ENCODE measurements around the gene RALGDS. TPM values are rescaled to one million over a fixed set of nuclear protein-coding genes. Genes with fewer than 3 reads are reported as not detected.

RALGDS gene
- total and polyA plus RNA-seq, 5 experiments from 2014 or later, result 14.1 to 99.9 (median 35.5) TPM

- no peak for DNase-seq
- Mint-ChIP-seq H3K27ac (peak overlapping the region in 1 of 10 donors; percentile 72), H3K27me3 (peaks cover 0 to 4% (median 2%) of the 10 kb centered on the region in 5 donors), H3K9me3 (no peaks in the 10 kb centered on the region), H3K4me1 (peaks cover 1 to 15% (median 7%) of the 10 kb centered on the region in 4 donors), H3K4me3 (peak overlapping the region in 8 of 10 donors; percentile 7 to 74 (median 45)), H3K36me3 (no peaks in the 10 kb centered on the region)
- POLR2A ChIA-PET, result no interaction called here
- ATAC-seq, result no peak
Measured at GRCh38 chr9:133161547-133161950, 40.5 kb upstream of the RALGDS start.

GRCh38 chr9:133160742-133161546, 39.9 kb upstream of the RALGDS start:
- DNase-seq, result peak in 3 of 10 donors; percentile 29 to 35 (median 33)
- ATAC-seq, result peak; percentile 76 to 81
- Mint-ChIP-seq H3K27ac (peak overlapping the region in 2 of 10 donors; percentile 14 to 31), H3K27me3 (peaks cover 0 to 4% (median 2%) of the 10 kb centered on the region in 5 donors), H3K9me3 (no peaks in the 10 kb centered on the region), H3K4me3 (peak overlapping the region in 4 of 10 donors; percentile 33 to 71 (median 48)), H3K36me3 (no peaks in the 10 kb centered on the region), H3K4me1 (peaks cover 1 to 15% (median 7%) of the 10 kb centered on the region in 4 donors)
- POLR2A ChIA-PET, result no interaction called here

- no peak overlapping the region for H3K4me3 Mint-ChIP-seq
- H3K36me3 Mint-ChIP-seq, result no peaks in the 10 kb centered on the region
- H3K27me3 Mint-ChIP-seq, result peaks cover 0 to 4% (median 2%) of the 10 kb centered on the region in 5 donors
- H3K9me3 Mint-ChIP-seq, result no peaks in the 10 kb centered on the region
- H3K4me1 Mint-ChIP-seq, result peaks cover 0 to 9% (median 3%) of the 10 kb centered on the region in 4 donors
- no peak for DNase-seq
- peak overlapping the region in 1 of 10 donors; percentile 27 for H3K27ac Mint-ChIP-seq
- ATAC-seq, result no peak
- POLR2A ChIA-PET, result no interaction called here
Measured at GRCh38 chr9:133158695-133159094, 37.7 kb upstream of the RALGDS start.

GRCh38 chr9:133155156-133155555, 34.1 kb upstream of the RALGDS start:
- POLR2A ChIA-PET, result interaction anchor here (1.5 kb wide), 1 partner anchor 47 kb away, joined by 4 read pairs; no protein-coding TSS in a partner anchor
- Mint-ChIP-seq H3K4me1 (peaks cover 0 to 3% (median under 1%) of the 10 kb centered on the region in 4 donors), H3K27ac (peak overlapping the region in 1 of 10 donors; percentile 73), H3K27me3 (no peaks in the 10 kb centered on the region), H3K36me3 (no peaks in the 10 kb centered on the region), H3K4me3 (no peak overlapping the region), H3K9me3 (no peaks in the 10 kb centered on the region)
- DNase-seq (peak in 1 of 10 donors; percentile 38), ATAC-seq (no peak)

GRCh38 chr9:133154097-133154989, 33.3 kb upstream of the RALGDS start:
- no peaks in the 10 kb centered on the region for H3K36me3 Mint-ChIP-seq
- H3K9me3 Mint-ChIP-seq, result no peaks in the 10 kb centered on the region
- no peaks in the 10 kb centered on the region for H3K27me3 Mint-ChIP-seq
- peaks cover 0 to 3% (median 3%) of the 10 kb centered on the region in 4 donors for H3K4me1 Mint-ChIP-seq
- DNase-seq (peak in 1 of 10 donors; percentile 54), ATAC-seq (no peak)
- H3K4me3 Mint-ChIP-seq, result no peak overlapping the region
- POLR2A ChIA-PET, result interaction anchor here (1.5 kb wide), 1 partner anchor 46 kb away, joined by 4 read pairs; no protein-coding TSS in a partner anchor
- peak overlapping the region in 2 of 10 donors; percentile 33 to 39 for H3K27ac Mint-ChIP-seq

GRCh38 chr9:133153227-133154096, 32.4 kb upstream of the RALGDS start:
- peaks cover 2 to 4% (median 3%) of the 10 kb centered on the region in 4 donors for H3K4me1 Mint-ChIP-seq
- no peaks in the 10 kb centered on the region for H3K36me3 Mint-ChIP-seq
- H3K4me3 Mint-ChIP-seq, result no peak overlapping the region
- DNase-seq, result peak in 1 of 10 donors; percentile 62
- no peaks in the 10 kb centered on the region for H3K27me3 Mint-ChIP-seq
- POLR2A ChIA-PET, result no interaction called here
- H3K9me3 Mint-ChIP-seq, result no peaks in the 10 kb centered on the region
- no peak for ATAC-seq
- no peak overlapping the region for H3K27ac Mint-ChIP-seq

GRCh38 chr9:133151601-133152525, 30.8 kb upstream of the RALGDS start:
- peaks cover 16 to 20% (median 19%) of the 10 kb centered on the region in 4 donors for H3K4me1 Mint-ChIP-seq
- no peaks in the 10 kb centered on the region for H3K9me3 Mint-ChIP-seq
- POLR2A ChIA-PET, result no interaction called here
- DNase-seq (peak in 1 of 10 donors; percentile 24), ATAC-seq (no peak)
- H3K27me3 Mint-ChIP-seq, result no peaks in the 10 kb centered on the region
- peaks cover 0 to 2% (median 0%) of the 10 kb centered on the region in 3 donors for H3K36me3 Mint-ChIP-seq
- peak overlapping the region in 6 of 10 donors; percentile 36 to 88 (median 68) for H3K27ac Mint-ChIP-seq
- peak overlapping the region in 5 of 10 donors; percentile 34 to 71 (median 43) for H3K4me3 Mint-ChIP-seq

- H3K9me3 Mint-ChIP-seq, result no peaks in the 10 kb centered on the region
- ATAC-seq (no peak), DNase-seq (no peak)
- POLR2A ChIA-PET, result interaction anchor here (0.6 kb wide), 1 partner anchor 22 kb away, joined by 6 read pairs; no protein-coding TSS in a partner anchor
- H3K27ac Mint-ChIP-seq, result peak overlapping the region in 6 of 10 donors; percentile 53 to 88 (median 76)
- H3K4me3 Mint-ChIP-seq, result peak overlapping the region in 7 of 10 donors; percentile 12 to 80 (median 50)
- peaks cover 0 to 2% (median 0%) of the 10 kb centered on the region in 3 donors for H3K36me3 Mint-ChIP-seq
- peaks cover 16 to 27% (median 25%) of the 10 kb centered on the region in 4 donors for H3K4me1 Mint-ChIP-seq
- no peaks in the 10 kb centered on the region for H3K27me3 Mint-ChIP-seq
Measured at GRCh38 chr9:133151041-133151440, 30.0 kb upstream of the RALGDS start.

- Mint-ChIP-seq H3K27ac (peak overlapping the region; percentile 66 to 93 (median 88)), H3K27me3 (no peaks in the 10 kb centered on the region), H3K9me3 (no peaks in the 10 kb centered on the region), H3K36me3 (peaks cover 0 to 2% (median 0%) of the 10 kb centered on the region in 3 donors), H3K4me1 (peaks cover 20 to 43% (median 39%) of the 10 kb centered on the region in 4 donors), H3K4me3 (peak overlapping the region; percentile 67 to 85 (median 80))
- ATAC-seq (peak; percentile 40 to 59), DNase-seq (peak; percentile 71 to 89 (median 74))
- POLR2A ChIA-PET, result interaction anchor here (0.7 to 4.0 kb wide), 16 partner anchors 15 to 1759 kb away, joined by 3 to 43 read pairs (median 4); partner anchors contain the start of genes GTF3C5, MED22, RALGDS and RPL7A
Measured at GRCh38 chr9:133149130-133150015, 28.3 kb upstream of the RALGDS start.
